SK-N-SH (cell line): ENCODE results near the gene WNK2. TPM values are rescaled to one million over a fixed set of nuclear protein-coding genes. Genes with fewer than 3 reads are reported as not detected.

Source experiments
- CTCF ChIA-PET: fragments of 300-600, 350-600 bp; formaldehyde crosslinking; extraction: SDS; loops from one replicate; lab custom pipeline; 2021; lab: Yijun Ruan, JAX
- POLR2A ChIA-PET: fragments of 350-600 bp; sonication (Branson Sonifier 250); formaldehyde crosslinking; extraction: SDS; loops from one replicate; lab custom pipeline; 2020; ENCODE audit warnings: antibody characterized with exemption, inconsistent platforms; lab: Yijun Ruan, JAX
- DNase-seq: peaks from one replicate; pipeline ENCODE4 v3.0.0; 2012
- H2AFZ ChIP-seq: fragments of 200-600 bp; sonication (generic); 2 replicates; pipeline ENCODE4 v1.8.1; 2016; ENCODE audit warnings: antibody characterized with exemption, mild to moderate bottlenecking, low read depth
- H3F3A ChIP-seq: fragments of 200-600 bp; sonication (generic); replicated peaks from 2 replicates; pipeline ENCODE3; 2016; ENCODE audit warnings: antibody characterized with exemption, mild to moderate bottlenecking; ENCODE audit not compliant: insufficient read depth
- H3K27ac ChIP-seq, 2 experiments: fragments of 200-500 bp in 1 of 2; fragments of 200-600 bp in 1 of 2; sonication (Bioruptor generic) in 1 of 2; sonication (generic), shearing (Covaris generic) in 1 of 2; 2 replicates each; pipeline versions ENCODE4 v1.5.1 to v1.6.1; 2014 to 2016; ENCODE audit warnings: low read depth in 2 of 2, inconsistent platforms in 1 of 2, low read length in 1 of 2, mild to moderate bottlenecking in 1 of 2, mixed read lengths in 1 of 2
- H3K27me3 ChIP-seq: fragments of 200-600 bp; sonication (generic), shearing (Covaris generic); 2 replicates; pipeline ENCODE4 v1.6.1; 2016; ENCODE audit warnings: mixed run types; ENCODE audit not compliant: insufficient read depth
- H3K36me3 ChIP-seq, 2 experiments: fragments of 200-500 bp in 1 of 2; fragments of 200-600 bp in 1 of 2; sonication (Bioruptor generic) in 1 of 2; sonication (generic) in 1 of 2; replicated peaks in 1 of 2; 2 replicates each; pipeline versions ENCODE3 to v1.5.1; 2014 to 2016; ENCODE audit warnings: low read length in 1 of 2, mild to moderate bottlenecking in 1 of 2; ENCODE audit not compliant: insufficient read depth in 2 of 2, control insufficient read depth in 1 of 2
- H3K4me1 ChIP-seq, 2 experiments: fragments of 200-500 bp in 1 of 2; fragments of 200-600 bp in 1 of 2; sonication (Bioruptor generic) in 1 of 2; sonication (generic), shearing (Covaris generic) in 1 of 2; 2 replicates each; pipeline versions ENCODE4 v1.5.1 to v1.6.1; 2014 to 2016; ENCODE audit warnings: low read depth in 1 of 2, low read length in 1 of 2, mixed run types in 1 of 2; ENCODE audit not compliant: insufficient read depth in 2 of 2, control insufficient read depth in 1 of 2
- H3K4me2 ChIP-seq: fragments of 200-600 bp; sonication (generic), shearing (Covaris generic); 2 replicates; pipeline ENCODE4 v1.6.1; 2017; ENCODE audit warnings: mixed run types
- H3K4me3 ChIP-seq, 2 experiments: fragments of 200-500 bp in 1 of 2; fragments of 200-600 bp in 1 of 2; sonication (Bioruptor generic) in 1 of 2; sonication (generic), shearing (Covaris generic) in 1 of 2; 2 replicates each; pipeline versions ENCODE4 v1.5.1 to v1.8.1; 2014 to 2016; ENCODE audit warnings: low read depth in 2 of 2, inconsistent platforms in 1 of 2, low read length in 1 of 2, mild to moderate bottlenecking in 1 of 2, mixed read lengths in 1 of 2, moderate library complexity in 1 of 2
- H3K79me2 ChIP-seq: fragments of 200-600 bp; sonication (generic); 2 replicates; pipeline ENCODE4 v1.8.1; 2017; ENCODE audit warnings: mild to moderate bottlenecking; ENCODE audit not compliant: insufficient read depth
- H3K9ac ChIP-seq: fragments of 200-600 bp; sonication (generic); 2 replicates; pipeline ENCODE4 v1.6.1; 2017; ENCODE audit warnings: mixed run types
- H3K9me2 ChIP-seq: fragments of 200-600 bp; sonication (generic); 2 replicates; pipeline ENCODE4 v1.6.1; 2017; ENCODE audit warnings: mixed run types
- H3K9me3 ChIP-seq: fragments of 200-600 bp; sonication (generic); 2 replicates; pipeline ENCODE4 v1.6.1; 2017; ENCODE audit warnings: mixed run types, mild to moderate bottlenecking, moderate library complexity
- H4K20me1 ChIP-seq: fragments of 200-600 bp; sonication (generic); 2 replicates; pipeline ENCODE4 v1.6.1; 2017; ENCODE audit warnings: mild to moderate bottlenecking, mixed run types; ENCODE audit not compliant: insufficient read depth
- EP300 ChIP-seq, 2 experiments: IDR thresholded peaks; 2 replicates each; pipeline versions ENCODE4 v1.4.0 to v1.6.1; 2012; ENCODE audit warnings: borderline replicate concordance in 1 of 2, low read depth in 1 of 2, low read length in 1 of 2
- FOSL2 ChIP-seq: IDR thresholded peaks from 2 replicates; pipeline ENCODE4 v1.4.0; 2012; ENCODE audit warnings: low read depth, mild to moderate bottlenecking, moderate library complexity, borderline replicate concordance
- FOXM1 ChIP-seq: IDR thresholded peaks from 2 replicates; pipeline ENCODE4 v1.4.0; 2012; ENCODE audit warnings: low read depth, mild to moderate bottlenecking
- GABPA ChIP-seq: IDR thresholded peaks from 2 replicates; pipeline ENCODE4 v1.4.0; 2012; ENCODE audit warnings: low read depth, mild to moderate bottlenecking
- IRF3 ChIP-seq: fragments of 150-350 bp; IDR thresholded peaks from 2 replicates; pipeline ENCODE4 v1.6.1; 2016; ENCODE audit warnings: mild to moderate bottlenecking, low read depth, low read length
- MEF2A ChIP-seq: IDR thresholded peaks from 2 replicates; pipeline ENCODE4 v1.4.0; 2012; ENCODE audit warnings: low read depth, borderline replicate concordance
- MXI1 ChIP-seq: IDR thresholded peaks from 2 replicates; pipeline ENCODE4 v1.6.1; 2012; ENCODE audit warnings: mild to moderate bottlenecking, low read depth, low read length, improper control_type of control experiment
- NRF1 ChIP-seq: IDR thresholded peaks from 2 replicates; pipeline ENCODE4 v1.6.1; 2012; ENCODE audit warnings: low read depth, mild to moderate bottlenecking, low read length
- POLR2AphosphoS5 ChIP-seq: IDR thresholded peaks from 2 replicates; pipeline ENCODE4 v1.6.1; 2012; ENCODE audit warnings: low read depth, low read length
- RAD21 ChIP-seq: IDR thresholded peaks from 2 replicates; pipeline ENCODE4 v1.6.1; 2012; ENCODE audit warnings: mild to moderate bottlenecking, low read length
- REST ChIP-seq: IDR thresholded peaks from 2 replicates; pipeline ENCODE4 v1.6.1; 2012; ENCODE audit warnings: mild to moderate bottlenecking, low read depth, low read length, moderate library complexity
- SMC3 ChIP-seq: IDR thresholded peaks from 2 replicates; pipeline ENCODE4 v1.6.1; 2012; ENCODE audit warnings: low read depth, low read length, improper control_type of control experiment
- TAF1 ChIP-seq: IDR thresholded peaks from 2 replicates; pipeline ENCODE4 v1.6.1; 2012; ENCODE audit warnings: low read depth, mild to moderate bottlenecking, low read length, moderate library complexity, borderline replicate concordance
- TCF12 ChIP-seq: IDR thresholded peaks from 2 replicates; pipeline ENCODE4 v1.4.0; 2012
- TEAD4 ChIP-seq: IDR thresholded peaks from 2 replicates; pipeline ENCODE4 v1.4.0; 2012; ENCODE audit warnings: mild to moderate bottlenecking, borderline replicate concordance; ENCODE audit not compliant: insufficient read depth
- USF1 ChIP-seq: IDR thresholded peaks from 2 replicates; pipeline ENCODE4 v1.4.0; 2012; ENCODE audit warnings: low read depth, borderline replicate concordance
- USF2 ChIP-seq: fragments of 150-350 bp; IDR thresholded peaks from 2 replicates; pipeline ENCODE4 v1.6.1; 2017; ENCODE audit warnings: antibody characterized with exemption, low read length, low read depth, borderline replicate concordance
- YY1 ChIP-seq: IDR thresholded peaks from 2 replicates; pipeline ENCODE4 v1.4.0; 2012; ENCODE audit warnings: low read depth, mild to moderate bottlenecking
- ZBTB33 ChIP-seq: IDR thresholded peaks from 2 replicates; pipeline ENCODE4 v1.4.0; 2012; ENCODE audit warnings: low read depth, borderline replicate concordance
- WGBS: methylation state at CpG from one replicate; pipeline ENCODE4 v1.1.6; 2017; ENCODE audit warnings: low lambda C conversion rate; 5-methylcytosine and 5-hydroxymethylcytosine counted together
- polyA plus RNA-seq, 3 experiments: library from polyadenylated mRNA; depleted of rRNA; stranded (reverse); fragments of >200 nt; gene quantifications; 2 replicates each; pipeline ENCODE4 v1.2.3, GENCODE V29; 2012

The WNK2 gene
- polyA plus RNA-seq, 1 of the 3 experiments (the other 2 are of a cell fraction): 0.12 TPM

GRCh38 chr9:93325307-93326035 is 141.5 kb downstream of the WNK2 start:
- H3K4me1 ChIP-seq: peaks cover 0 to 8% of the 10 kb centered on the region in 2 experiments; a peak in 1 of 4 replicates
- H3K9me3 ChIP-seq: no peaks in the 10 kb centered on the region
- no peak overlapping the region for H3K4me2 ChIP-seq
- no peaks in the 10 kb centered on the region for H3F3A ChIP-seq
- no peaks in the 10 kb centered on the region for H3K79me2 ChIP-seq
- DNase-seq: no peak
- H4K20me1 ChIP-seq: no peaks in the 10 kb centered on the region
- no peak overlapping the region for H3K4me3 ChIP-seq
- no peaks in the 10 kb centered on the region for H3K27me3 ChIP-seq
- TF ChIP-seq ZBTB33: no peak
- TF ChIP-seq TEAD4: no peak
- no peak for TF ChIP-seq TAF1
- no peak for TF ChIP-seq RAD21
- TF ChIP-seq MXI1: no peak
- TF ChIP-seq FOXM1: no peak
- no peak for TF ChIP-seq IRF3
- TF ChIP-seq GABPA: no peak
- no peak for TF ChIP-seq SMC3
- no peak for TF ChIP-seq EP300 (IDR thresholded peaks at IDR 0.05; ENCODE audit: borderline replicate concordance in 1 of 2, low read depth in 1 of 2, low read length in 1 of 2)
- TF ChIP-seq USF2: no peak
- H2AFZ ChIP-seq: no peak overlapping the region
- WGBS: 88% methylated on average over 8 of the region's 22 CpGs
- POLR2A ChIA-PET: no interaction called here
- H3K9ac ChIP-seq: no peak overlapping the region
- H3K36me3 ChIP-seq: no peaks in the 10 kb centered on the region
- no peak overlapping the region for H3K27ac ChIP-seq
- no peaks in the 10 kb centered on the region for H3K9me2 ChIP-seq
- CTCF ChIA-PET: interaction anchor here (1.2 to 1.5 kb wide), 2 partner anchors 21 to 171 kb away, joined by 3 read pairs; no protein-coding TSS in a partner anchor

- ChIA-PET CTCF (interaction anchor here (1.2 to 1.5 kb wide), 2 partner anchors 21 to 172 kb away, joined by 3 read pairs; no protein-coding TSS in a partner anchor), POLR2A (no interaction called here)
- WGBS: 51% methylated on average over 9 of the region's 9 CpGs
- DNase-seq: no peak
- no peaks in the 10 kb centered on the region for H3K79me2 ChIP-seq
- no peak overlapping the region for H3K9ac ChIP-seq
- no peaks in the 10 kb centered on the region for H3F3A ChIP-seq
- no peak overlapping the region for H3K4me3 ChIP-seq
- peaks cover 0 to 3% of the 10 kb centered on the region in 2 experiments; a peak in 1 of 4 replicates for H3K4me1 ChIP-seq
- no peaks in the 10 kb centered on the region for H3K36me3 ChIP-seq
- no peak overlapping the region for H3K27ac ChIP-seq
- no peaks in the 10 kb centered on the region for H3K9me3 ChIP-seq
- H3K4me2 ChIP-seq: no peak overlapping the region
- H4K20me1 ChIP-seq: no peaks in the 10 kb centered on the region
- no peaks in the 10 kb centered on the region for H3K9me2 ChIP-seq
- no peaks in the 10 kb centered on the region for H3K27me3 ChIP-seq
- H2AFZ ChIP-seq: no peak overlapping the region
- TF ChIP-seq POLR2AphosphoS5 (no peak), NRF1 (no peak), REST (no peak), USF1 (no peak), TAF1 (no peak), YY1 (no peak), FOSL2 (no peak), TCF12 (no peak), MEF2A (no peak)
Observed at GRCh38 chr9:93326056-93326455, 142.1 kb downstream of the WNK2 start.
